HG03175 (cell line): Measurements from ENCODE around the gene CC2D1B.
A peak's percentile ranks its signal among the peaks of the same experiment; 100 is the strongest.
"Not testable (repeated sequence)": the region's sequence is repeated elsewhere in the genome, so short reads cannot be mapped to it uniquely, and the experiment has no call there.

Experiments used
- ATAC-seq: cut with Tn5 transposase; IDR thresholded peaks from one replicate; pipeline ENCODE4 v1.9.1; 2021; ENCODE audit warnings: mild to moderate bottlenecking, moderate library complexity; ENCODE audit not compliant: unreplicated experiment

The CC2D1B gene, protein sequence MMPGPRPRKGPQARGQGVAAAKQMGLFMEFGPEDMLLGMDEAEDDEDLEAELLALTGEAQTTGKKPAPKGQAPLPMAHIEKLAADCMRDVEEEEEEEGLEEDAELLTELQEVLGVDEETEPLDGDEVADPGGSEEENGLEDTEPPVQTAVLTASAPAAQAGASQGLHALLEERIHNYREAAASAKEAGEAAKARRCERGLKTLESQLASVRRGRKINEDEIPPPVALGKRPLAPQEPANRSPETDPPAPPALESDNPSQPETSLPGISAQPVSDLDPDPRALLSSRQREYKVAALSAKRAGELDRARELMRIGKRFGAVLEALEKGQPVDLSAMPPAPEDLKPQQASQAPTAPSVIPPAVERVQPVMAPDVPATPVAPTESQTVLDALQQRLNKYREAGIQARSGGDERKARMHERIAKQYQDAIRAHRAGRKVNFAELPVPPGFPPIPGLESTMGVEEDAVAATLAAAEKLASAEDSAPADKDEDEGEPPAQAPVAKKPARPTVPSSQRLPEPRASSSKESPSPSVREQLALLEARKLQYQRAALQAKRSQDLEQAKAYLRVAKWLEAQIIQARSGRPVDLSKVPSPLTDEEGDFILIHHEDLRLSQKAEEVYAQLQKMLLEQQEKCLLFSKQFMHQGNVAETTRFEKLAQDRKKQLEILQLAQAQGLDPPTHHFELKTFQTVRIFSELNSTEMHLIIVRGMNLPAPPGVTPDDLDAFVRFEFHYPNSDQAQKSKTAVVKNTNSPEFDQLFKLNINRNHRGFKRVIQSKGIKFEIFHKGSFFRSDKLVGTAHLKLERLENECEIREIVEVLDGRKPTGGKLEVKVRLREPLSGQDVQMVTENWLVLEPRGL

DNA sequence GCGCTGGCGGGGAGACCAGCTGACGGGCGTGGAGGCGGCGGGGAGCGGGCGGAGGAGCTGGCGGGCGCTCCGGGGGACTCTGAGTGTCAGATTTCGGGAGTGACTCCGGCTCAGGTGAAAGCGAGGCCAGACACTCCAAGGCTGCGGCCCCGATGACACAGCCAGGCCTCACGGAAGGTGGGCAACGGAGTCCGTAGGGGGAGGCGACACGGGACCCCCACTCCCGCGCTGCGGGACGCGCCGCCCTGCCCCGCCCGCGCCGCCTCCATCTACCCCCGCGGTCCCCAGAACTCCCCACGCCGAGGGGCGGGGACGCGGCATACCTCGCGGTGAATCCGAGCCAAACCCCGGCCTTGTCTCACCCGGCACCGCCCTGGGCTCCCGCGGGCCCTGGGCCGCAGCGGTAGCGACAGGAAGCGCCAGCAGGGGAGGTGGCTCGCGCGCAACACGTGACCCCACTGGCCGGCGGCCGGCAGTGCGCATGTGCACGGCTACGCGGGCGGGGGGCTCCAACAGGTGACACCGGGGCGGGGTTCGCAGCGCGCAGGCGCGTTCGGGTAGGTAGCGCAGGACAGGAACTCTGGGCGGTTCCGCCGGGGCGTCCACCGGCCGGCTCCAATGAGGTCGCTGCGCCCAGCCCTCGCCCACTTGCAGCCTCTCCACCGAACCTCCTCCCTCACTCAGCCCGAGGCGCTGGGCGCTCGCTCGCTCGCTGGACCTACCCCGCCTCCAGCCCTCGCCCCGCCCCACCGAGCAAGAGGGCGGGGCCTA is at the start of gene CC2D1B:
TSS of gene CC2D1B (minus strand) at position 460 of the 771 bp plus-strand sequence. CDS start 1,585 bp downstream, outside the sequence.
- peak; percentile 94 for ATAC-seq

DNA sequence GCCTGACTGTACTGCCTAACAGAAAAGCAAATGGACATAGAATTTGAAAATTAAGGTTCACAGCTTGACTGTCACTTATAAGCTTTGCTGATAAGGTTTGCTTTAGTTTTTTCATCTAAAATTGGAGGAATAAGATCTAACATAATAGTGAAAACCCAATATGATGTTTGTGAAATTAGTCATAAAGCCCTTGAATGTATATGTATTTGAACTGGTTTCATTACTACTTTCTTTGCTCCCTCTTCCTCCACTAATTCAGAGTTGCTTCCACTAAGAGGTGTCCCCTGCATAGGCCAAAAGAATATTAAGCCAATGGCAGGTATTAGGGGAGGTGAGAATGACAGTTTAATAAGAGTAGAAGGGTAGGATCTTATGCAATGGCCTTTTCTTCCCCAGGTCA is 48.9 kb upstream of the CC2D1B start:
- no peak for ATAC-seq

DNA sequence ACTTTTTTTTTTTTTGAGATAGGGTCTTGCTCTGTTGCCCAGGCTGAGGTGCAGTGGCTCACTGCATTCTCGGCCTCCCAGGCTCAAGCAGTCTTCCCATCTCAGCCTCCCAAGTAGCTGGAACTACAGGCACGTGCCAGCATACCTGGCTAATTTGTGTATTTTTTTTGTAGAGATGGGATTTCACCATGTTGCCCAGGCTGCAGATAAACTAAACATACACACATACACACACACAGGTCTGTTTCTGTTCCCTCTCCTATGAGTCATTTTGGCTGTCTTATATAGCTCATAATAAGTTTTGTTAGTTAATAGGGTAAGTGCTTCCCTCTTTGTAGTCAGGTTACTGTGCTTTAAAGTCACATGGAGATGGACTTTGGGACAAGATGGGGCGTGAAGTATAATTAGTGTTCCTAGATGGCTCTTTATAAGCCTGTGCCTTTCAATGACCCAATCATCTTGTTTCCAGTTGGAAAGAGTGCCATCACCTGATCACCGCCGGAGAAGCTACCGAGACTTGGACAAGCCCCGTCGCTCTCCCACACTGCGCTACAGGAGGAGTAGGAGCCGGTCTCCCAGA is 47.5 kb upstream of the CC2D1B start:
- ATAC-seq, result no peak

DNA sequence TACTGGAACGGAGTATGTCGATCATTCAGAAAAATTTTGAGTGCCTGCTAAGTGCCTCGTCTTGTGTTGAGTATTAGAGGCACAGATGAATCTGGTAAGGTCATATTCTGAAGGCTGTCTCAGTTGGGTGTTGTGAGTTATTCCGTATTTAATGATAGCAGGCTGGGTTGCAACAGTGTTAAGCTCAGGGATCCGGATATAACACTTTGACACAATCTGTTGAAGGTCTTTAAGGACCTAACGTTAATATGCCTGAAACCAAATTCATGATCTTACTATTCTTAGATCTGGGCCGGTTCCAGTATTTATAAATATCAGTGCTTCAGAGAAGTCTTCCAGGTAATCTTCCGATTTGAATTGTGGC is 39.0 kb upstream of the CC2D1B start:
- no peak for ATAC-seq

DNA sequence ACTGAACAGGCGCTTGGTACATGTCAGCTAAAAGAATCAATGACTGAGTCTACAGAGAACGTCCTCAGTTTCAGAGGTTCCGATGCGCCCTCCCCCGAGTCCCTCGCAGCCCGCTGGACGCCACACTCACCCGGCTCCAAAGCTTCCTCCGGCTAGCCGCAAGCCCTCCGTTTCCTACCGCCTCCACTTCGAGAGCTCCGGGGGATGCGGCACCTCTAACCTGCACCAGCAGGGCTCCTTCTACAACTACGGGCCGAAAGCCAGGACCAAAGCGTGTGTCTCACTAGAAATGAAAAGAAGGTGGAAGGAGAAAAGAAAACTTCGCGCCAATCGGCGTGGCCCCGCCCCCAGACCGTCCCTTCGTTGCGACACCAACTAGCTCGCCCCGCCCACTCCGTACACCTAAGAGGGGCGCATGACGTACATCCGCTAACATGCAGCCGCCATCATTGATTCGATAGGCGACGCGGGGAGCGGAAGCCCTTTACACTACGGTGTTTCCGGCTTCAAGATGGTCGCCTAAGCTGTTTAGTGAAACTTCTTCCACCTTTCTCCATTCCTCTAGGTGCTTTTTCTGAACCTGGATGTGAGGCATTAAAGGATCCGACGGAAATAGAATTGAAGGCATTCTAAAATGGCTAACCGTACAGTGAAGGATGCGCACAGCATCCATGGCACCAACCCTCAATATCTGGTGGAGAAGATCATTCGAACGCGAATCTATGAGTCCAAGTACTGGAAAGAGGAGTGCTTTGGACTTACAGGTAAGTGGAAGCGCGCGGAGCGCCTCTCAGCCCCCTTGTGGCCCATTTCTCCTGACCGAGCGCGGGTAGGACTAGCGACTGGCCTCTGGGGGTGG is 38.3 kb upstream of the CC2D1B start, which contains the start of the genes ORC1 and PRPF38A:
TSS of gene ORC1 (minus strand) at position 308 of the 859 bp plus-strand sequence. CDS start 2,200 bp downstream, outside the sequence.
TSS of gene PRPF38A (plus strand) at position 487 of the 859 bp plus-strand sequence. CDS start at position 635, 148 bp downstream.
- peak; percentile 92 for ATAC-seq

DNA sequence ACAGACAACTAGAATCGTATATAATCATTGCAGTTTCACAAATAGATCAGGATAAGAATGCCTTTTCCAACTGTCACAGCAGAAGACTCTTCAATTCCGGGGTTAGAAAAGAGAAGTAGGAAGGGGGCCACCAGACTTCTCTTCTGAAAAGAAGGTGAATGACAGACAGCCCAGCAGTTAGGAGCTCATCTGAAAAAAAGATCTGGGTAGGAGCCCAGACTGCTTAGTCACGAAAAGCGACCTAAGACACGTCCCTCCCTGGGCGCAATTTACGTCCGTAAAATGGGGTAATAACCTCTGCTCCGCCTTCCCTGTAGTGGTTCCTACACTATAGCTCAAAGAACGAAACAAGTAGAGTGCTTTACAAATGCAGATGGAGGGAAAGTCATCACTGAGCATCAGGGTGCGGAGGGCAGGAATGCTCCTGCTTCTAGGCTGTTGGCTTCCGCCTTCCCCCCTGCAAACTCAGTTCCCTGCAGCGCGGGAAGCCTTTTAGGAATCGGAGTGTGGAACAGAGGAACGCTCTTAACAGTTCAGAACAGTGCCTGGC is 37.6 kb upstream of the CC2D1B start:
- peak; percentile 40 for ATAC-seq

DNA sequence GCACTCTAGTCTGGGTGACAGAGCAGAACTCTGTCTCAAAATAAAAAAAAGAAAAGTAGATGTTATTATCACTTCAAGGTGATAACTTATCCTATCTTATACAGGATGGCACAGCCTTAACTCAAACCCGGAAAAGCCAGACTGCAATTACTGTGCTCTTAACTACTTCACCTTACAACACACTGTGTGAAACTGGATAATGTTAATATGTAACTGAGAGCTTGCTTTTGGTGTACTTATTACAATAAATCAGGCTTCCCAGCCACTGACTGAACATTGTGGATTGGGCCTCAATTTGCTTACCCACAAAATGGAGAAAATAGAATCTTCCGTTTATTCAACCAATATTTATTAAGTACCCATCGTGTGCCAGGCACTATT is 36.8 kb upstream of the CC2D1B start:
- no peak for ATAC-seq

DNA sequence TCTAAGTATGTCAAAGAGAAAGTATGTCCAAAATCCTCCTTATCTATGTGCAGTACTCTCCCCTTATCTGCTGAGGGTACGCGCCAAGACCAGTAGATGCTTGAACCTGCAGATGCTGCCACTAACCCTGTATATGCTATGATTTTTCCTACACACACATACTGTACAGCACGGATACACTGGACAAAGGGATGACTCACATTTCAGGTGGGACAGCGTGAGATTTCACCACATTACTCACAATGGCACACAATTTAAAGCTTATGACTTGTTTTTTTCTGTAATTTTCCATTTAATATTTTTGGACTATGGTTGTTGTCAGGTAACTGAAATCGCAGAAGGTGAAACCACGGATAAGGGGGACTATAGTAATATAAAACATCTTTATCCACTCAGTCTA is 34.1 kb upstream of the CC2D1B start:
- no peak for ATAC-seq

DNA sequence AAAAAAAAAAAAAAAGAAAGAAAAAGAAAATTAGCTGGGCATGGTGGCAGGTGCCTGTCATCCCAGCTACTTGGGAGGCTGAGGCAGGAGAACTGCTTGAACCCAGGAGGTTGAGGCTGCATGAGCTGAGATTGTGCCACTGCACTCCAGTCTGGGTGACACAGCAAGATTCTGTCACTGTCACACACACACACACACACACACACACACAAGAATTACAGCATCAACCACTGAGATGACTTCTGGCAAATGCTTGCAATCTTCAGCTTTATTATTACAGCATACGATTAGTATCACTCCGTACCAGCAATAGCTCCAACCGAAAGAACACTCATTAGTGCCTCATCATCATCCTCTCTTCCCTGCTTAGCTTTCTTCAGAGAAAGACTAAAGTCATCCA is 33.6 kb upstream of the CC2D1B start:
- ATAC-seq, result no peak

DNA sequence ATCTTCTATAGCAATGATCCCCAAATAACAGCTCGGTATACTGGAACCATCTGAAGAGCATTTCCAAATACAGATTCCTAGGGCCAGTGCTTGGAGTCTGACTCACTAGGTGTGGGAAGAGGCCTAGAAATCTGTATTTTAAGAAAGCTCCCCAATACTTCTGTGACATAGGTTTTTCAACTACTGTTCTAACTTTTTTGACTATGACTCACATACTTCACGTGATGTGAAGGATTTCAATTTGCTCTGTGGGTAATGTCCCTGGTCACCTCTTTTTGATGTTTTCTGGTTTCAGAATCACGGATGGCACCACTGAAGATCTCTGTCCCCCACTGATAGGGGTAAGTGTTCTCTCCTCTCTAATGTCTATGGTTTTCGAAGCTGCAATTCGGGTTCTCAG is 27.2 kb upstream of the CC2D1B start:
- no peak for ATAC-seq

DNA sequence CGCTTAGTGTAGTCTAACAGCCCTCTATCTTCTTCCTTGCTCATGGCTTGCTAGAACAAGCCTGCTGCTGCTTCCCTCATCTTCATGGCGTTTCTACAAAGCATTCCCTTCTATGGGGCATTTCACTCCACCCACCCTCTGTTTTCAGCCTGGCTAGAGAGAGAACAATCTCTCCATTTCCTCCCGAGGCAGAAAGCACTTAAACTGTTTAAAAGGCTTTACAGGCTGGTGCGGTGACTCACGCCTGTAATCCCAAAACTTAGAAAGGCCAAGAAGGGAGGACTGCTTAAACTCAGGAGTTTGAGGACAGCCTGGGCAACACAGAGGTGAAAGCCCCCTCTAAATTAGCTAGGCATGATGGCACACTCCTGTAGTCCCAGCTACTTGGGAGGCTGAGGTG is 20.5 kb upstream of the CC2D1B start:
- ATAC-seq, result no peak

DNA sequence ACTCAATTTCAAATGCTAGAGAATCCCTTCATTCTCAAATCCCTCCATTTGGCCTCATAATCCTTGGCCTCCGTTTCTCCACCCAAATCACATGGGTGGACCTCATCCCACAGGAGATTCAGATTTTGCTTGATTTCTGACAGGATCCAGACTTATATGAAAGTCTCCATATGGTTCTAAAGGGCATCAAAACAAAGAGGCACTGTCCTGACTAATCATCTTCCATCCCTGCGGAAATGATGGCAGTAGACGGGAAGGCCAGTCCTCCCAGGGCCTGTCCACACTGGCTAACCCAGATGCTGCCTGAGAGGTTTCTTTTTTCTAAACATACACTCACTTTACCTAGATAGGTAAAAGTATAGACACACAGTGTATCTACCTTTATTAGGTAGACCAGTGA is 19.4 kb upstream of the CC2D1B start:
- ATAC-seq, result no peak

DNA sequence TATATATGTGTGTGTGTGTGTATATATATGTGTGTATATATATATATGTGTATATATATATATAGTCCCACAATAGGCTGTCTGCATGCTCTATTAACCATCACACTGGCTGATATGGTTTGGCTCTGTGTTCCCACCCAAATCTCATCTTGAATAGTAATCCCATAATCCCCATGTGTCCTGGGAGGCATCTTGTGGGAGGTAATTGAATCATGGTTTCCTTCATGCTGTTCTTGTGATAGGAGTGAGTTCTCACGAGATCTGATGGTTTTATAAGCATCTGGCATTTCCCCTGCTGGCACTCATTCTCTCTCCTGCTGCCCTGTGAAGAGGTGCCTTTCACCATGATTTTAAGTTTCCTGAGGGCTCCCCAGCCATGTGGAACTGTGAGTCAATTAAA is 3.8 kb upstream of the CC2D1B start:
- ATAC-seq, result not testable (repeated sequence)

DNA sequence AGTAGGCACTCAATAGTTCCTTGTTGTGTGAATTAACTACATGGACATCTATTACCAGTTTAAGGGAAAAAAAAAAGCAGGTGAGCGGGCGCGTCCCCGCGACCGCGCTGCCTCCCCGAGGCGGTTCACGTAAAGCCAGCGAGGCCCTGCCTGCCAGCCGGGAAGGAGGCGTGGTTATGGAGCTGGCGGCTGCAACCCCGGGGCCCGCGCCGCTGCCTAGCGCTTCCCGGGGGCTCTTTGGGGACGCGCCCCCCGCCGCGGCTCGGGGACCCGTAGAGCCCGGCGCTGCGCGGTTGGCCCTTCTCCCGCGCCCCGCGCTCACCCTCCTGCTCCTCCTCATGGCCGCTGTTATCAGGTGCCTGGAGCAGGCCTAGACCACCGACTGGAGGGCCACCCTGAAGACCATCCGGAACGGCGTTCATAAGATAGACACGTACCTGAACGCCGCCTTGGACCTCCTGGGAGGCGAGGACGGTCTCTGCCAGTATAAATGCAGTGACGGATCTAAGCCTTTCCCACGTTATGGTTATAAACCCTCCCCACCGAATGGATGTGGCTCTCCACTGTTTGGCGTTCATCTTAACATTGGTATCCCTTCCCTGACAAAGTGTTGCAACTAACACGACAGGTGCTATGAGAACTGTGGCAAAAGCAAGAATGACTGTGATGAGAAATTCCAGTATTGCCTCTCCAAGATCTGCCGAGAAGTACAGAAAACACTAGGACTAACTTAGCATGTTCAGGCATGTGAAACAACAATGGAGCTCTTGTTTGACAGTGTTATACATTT is 2.6 kb upstream of the CC2D1B start:
- ATAC-seq, result no peak

DNA sequence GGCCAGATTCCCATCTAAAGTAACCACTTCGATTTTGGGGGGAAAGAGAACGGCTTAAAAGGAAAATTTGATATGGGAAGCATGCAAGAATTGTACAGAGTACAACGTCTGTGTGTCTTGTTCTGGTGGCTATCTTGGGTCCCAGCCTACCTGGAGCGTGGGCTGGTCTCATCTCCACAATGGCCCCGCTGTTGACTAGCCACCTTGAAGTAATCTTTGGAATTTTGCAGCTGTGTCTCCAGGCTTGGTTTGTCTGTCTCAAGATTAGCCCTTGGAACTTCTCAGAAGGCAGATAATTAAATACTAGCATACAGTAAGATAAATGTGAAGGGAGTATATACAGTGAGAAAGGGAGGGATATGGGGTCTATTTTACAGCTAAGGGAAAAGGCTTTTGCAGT is 1.3 kb upstream of the CC2D1B start:
- no peak for ATAC-seq

DNA sequence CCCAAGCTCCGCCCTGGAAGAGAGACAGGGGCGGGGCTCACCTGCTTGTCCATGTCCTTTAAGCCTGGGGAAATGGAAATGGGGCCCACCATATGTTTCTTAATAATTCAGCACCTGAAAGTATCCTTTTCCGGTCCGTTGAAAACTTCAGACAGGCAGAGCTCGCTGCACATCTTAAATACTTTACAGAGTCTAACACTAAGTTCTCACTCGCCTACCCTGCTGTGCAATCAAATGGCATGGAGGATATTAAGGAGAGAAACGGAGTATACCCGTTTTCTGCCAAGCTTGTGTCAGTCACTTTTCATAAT is 467 bp upstream of the CC2D1B start:
- no peak for ATAC-seq

DNA sequence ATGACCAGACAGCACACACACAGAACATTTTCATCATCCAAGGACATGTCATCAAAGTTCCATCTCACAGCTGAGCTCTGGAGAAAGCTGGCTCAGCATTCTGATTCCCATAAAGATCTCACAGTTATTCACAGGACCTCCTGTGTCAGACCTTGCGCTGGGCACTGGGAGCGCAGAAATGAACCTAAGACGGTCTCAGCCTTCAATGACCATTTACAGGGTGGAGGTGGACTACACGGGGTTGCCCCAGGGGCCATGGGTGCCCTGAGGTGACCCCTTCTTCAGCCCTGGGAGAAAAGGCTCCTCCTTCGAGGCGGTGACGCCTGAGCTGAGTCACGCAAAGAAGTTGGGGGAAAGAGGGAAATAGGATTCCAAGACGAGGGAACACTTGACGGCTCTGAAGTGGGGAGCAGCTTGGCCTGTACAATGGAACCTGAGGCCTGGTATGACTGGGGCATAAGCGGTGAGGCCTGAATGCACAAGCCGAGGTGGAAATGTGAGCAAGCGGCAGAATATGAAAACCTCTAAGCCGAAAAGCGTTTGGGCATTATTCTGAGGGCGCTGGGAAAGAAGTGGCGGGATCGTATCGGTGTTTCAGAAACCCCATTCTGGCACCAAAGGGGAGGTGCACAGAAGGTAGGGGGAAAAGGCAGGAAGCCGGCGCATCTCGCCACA is 797 bp downstream of the CC2D1B start:
- no peak for ATAC-seq

DNA sequence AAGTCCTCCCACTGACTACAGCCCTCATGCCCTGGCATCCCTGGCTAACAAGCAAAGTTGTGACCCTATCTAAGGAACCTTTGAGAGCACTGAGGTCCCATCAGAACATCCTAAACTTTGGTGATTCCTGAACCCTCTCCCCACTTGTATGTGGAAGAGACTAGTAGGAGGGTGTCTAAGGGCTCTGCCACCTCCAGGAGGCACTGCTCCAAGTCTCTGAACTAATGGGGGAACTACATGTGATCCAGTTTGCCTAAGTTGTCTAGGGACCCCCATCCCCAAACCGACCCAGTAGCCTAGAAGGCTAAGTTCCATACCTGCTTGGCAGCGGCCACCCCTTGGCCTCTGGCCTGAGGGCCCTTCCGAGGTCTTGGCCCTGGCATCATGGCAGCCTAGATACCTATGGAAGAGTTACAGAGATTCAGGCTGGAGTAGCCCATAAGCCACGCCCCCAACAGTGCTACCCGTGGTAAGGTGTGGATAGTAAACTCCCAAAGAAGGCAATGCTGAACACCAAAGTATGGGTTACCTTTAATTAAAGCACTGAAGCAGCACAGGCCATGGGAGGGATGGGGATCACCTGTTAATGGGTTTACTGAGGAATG is 1.7 kb downstream of the CC2D1B start:
- no peak for ATAC-seq
